Ovary (tissue), 3 donors: ENCODE data around the gene LSM14A.
"Not testable (repeated sequence)": the region's sequence is repeated elsewhere in the genome, so short reads cannot be mapped to it uniquely, and the experiment has no call there.

Source experiments
- POLR2A ChIP-seq: fragments of 450-650 bp; IDR thresholded peaks from one replicate; pipeline ENCODE4 v1.6.1; 2017; ENCODE audit warnings: antibody characterized with exemption, mild to moderate bottlenecking, moderate library complexity
- TF ChIP-seq, protein P1 (sequence below), 3 donors: fragments of 450-650 bp in 2 of 3; fragments of 200-600 bp in 1 of 3; IDR thresholded peaks; one replicate each; pipeline versions ENCODE4 v1.5.1 to v1.8.0; 2016 to 2022; ENCODE audit warnings: antibody characterized with exemption in 3 of 3, mild to moderate bottlenecking in 1 of 3
- donor health status: DM: no; HTN: no; CAD: no.

DNA sequence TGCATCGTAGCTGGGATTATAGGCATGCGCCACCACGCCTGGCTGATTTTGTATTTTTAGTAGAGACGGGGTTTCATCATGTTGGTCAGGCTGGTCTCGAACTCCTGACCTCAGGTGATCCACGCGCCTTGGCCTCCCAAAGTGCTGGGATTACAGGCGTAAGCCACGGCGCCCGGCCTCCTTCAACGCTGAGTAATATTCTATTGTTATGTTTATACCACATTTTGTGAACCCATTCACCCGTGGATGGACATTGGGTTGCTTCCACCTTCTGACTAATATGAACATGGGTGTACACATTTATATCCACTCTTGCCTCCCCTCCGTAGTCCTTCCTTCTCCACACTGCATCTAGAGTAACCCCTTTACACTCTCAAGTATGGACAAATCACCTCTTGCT lies 80.9 kb downstream of the LSM14A start:
- TF ChIP-seq, protein P1, sequence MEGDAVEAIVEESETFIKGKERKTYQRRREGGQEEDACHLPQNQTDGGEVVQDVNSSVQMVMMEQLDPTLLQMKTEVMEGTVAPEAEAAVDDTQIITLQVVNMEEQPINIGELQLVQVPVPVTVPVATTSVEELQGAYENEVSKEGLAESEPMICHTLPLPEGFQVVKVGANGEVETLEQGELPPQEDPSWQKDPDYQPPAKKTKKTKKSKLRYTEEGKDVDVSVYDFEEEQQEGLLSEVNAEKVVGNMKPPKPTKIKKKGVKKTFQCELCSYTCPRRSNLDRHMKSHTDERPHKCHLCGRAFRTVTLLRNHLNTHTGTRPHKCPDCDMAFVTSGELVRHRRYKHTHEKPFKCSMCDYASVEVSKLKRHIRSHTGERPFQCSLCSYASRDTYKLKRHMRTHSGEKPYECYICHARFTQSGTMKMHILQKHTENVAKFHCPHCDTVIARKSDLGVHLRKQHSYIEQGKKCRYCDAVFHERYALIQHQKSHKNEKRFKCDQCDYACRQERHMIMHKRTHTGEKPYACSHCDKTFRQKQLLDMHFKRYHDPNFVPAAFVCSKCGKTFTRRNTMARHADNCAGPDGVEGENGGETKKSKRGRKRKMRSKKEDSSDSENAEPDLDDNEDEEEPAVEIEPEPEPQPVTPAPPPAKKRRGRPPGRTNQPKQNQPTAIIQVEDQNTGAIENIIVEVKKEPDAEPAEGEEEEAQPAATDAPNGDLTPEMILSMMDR (IDR thresholded peaks at IDR 0.05) = not testable (repeated sequence)
- not testable (repeated sequence) for TF ChIP-seq POLR2A
